HL-60/S4 treated with retinoic acid at 250 ng/mL for 4 days and 3 days (cell line): ENCODE data around the gene KIF1A.

Experiments
- in situ Hi-C: fragments of 300-500 bp; cut with MboI; formaldehyde crosslinking; loops from 2 replicates; pipeline ENCODE4 v1.7.0; 2022; ENCODE audit warnings: low sequenced_read_pairs

Gene KIF1A

DNA sequence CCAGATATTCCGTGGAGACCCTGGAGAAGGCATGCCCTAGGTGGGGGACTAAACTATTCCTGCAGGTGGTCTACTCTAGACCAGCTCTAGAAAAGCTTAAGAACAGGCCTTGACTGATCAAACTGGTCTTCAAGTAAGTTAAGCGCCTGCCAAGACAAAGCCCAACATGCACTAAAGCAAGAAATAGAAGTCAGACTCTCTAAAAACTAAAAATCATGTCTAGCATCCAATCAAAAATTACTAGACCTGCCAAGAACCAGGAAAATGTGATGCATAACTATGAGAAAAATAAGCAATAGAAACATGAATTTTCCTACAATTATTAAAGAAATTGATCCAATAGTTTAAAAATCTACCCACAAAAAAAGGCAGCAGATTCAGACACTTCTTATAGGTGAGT is 13.6 kb downstream of the KIF1A start:
- in situ Hi-C loops = no loop called here

DNA sequence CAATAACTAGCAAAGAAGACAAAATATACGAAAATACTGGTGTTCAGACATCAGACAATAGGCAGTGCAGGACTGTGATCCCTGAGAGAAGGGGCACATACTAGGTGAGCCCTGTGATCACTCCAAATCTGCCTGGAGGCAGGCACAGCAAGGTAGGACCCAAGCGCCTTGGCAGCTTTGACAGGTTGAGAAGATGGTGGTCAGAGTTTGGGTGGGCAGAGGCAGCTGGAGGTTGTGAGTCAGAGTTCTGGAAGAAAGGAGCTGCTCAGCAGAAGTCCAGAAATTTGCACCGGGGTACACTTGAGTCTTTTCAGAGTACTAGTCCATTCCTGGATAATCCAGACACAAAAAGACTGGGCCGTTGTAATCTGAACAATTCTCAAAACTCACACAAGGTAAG is 14.0 kb downstream of the KIF1A start:
- in situ Hi-C loops = no loop called here

DNA sequence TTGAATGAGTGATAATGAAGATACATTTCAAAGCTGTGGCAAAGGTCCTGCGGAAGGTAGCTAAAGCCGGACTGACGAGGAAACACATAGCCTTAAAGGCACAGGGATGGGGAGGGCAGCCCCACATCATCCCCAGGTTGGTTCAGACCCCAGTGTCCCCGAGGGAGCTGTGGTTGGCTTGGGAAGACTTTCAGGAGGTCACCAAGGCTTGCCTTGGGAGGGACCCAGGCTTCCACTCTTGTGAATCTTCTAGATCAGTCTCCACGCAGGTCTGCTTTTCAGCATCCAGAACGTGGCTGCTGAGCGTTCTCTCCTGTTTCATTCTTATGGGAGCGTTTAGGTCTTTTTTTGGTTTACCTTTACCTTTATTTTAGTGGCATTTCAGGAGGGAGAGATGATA is 16.8 kb downstream of the KIF1A start:
- in situ Hi-C loops = no loop called here

DNA sequence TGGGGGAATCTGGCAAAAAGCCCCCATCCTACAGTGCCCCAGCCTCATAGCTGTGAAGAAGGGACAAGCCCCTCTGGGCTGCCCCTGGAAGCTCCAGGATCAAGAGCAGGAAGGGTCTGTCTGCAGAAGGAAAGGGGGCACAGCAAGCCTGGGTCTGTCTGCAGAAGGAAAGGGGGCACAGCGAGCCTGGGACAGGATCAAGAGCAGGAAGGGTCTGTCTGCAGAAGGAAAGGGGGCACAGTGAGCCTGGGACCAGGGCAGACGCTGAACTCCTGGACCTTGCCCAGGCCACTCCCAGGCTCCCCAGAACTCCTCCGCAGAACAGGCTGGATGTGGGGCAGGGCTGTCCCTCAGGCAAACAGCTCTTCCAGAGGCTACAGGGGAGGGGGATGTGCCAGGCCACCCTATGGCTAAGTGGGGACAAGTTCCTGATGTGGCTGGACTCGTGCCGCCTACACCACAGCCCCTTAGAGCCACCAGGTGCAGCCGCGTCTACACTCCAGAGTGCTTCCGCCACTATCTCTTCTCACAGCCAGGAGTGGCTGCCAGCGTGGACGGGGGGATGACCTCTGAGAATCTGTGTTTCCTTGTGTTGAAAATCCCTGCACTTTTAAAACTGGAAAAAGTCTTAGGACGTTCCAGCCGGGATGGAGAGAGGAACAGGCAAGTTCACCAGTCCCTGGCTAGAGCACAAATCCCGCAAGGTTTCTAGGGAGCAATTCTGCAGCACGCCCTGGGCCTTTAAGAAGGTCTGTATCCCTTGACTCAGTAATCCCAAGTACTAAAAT is 20.8 kb downstream of the KIF1A start:
- in situ Hi-C loops = no loop called here

DNA sequence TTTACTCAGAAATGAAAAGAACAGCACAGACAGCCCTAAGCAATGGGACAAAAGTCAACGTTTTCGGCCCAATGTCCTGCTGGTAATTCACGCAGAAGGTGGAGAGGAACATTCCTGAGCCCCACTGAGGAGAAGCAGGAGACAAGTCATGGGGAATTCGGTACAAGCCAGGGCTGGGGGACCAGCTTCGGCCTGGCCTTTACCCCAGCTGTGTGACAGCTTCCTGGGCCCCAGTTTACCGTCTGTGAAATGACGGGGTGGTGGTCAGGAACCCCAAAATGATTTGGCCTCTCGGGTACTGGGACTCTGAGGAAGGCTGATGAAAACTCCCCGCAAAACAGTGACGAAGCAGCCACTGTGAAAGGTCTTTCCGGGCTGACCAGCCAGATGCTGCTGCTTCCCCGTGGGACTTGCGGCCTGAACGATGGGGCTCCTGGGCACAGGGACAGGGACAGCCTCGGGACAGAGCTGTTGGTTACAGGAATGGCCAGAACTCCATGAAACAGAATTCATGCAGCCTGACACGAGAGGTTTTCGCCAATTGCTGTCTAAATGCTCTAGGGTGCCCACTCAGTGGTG is 21.6 kb downstream of the KIF1A start:
- in situ Hi-C loops = no loop called here

DNA sequence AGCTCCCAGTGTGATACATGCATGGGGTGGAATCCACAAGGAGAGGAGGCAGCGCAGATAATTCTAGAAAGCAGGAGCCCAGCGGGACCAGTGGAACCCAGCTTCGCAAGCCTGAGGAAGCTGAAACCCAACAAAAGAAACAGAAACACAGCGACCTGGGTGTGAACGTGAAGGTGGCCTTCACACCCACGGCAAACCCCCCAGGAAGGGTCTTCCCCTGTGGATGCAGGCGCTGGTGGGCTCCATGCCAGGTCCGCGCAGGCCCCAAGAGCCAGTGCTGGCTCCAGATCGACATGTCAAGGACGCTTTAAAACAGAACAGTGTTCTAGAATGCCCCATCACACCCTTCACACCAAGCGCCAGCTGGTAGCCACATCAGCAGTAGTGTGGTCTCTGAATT is 22.1 kb downstream of the KIF1A start:
- in situ Hi-C loops = no loop called here

DNA sequence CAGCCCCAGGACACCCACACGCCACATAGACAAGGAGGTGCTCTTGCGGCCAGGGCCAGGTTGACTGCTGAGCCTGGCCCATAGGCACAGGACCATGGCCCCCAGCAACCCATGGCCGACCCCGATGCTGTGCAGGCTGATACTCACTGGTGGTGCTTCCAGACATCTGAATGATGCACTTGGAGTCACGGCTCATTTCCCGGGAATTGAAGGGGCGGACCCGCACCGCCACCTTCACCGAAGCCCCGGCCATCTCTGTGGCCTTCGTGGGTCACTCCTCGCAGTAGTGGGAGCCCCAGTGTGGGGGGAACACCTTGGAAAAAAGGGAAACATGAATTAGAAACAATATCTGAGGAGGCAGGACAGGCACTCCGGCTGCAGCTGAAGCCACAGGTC is 22.5 kb downstream of the KIF1A start:
- in situ Hi-C loops = no loop called here

DNA sequence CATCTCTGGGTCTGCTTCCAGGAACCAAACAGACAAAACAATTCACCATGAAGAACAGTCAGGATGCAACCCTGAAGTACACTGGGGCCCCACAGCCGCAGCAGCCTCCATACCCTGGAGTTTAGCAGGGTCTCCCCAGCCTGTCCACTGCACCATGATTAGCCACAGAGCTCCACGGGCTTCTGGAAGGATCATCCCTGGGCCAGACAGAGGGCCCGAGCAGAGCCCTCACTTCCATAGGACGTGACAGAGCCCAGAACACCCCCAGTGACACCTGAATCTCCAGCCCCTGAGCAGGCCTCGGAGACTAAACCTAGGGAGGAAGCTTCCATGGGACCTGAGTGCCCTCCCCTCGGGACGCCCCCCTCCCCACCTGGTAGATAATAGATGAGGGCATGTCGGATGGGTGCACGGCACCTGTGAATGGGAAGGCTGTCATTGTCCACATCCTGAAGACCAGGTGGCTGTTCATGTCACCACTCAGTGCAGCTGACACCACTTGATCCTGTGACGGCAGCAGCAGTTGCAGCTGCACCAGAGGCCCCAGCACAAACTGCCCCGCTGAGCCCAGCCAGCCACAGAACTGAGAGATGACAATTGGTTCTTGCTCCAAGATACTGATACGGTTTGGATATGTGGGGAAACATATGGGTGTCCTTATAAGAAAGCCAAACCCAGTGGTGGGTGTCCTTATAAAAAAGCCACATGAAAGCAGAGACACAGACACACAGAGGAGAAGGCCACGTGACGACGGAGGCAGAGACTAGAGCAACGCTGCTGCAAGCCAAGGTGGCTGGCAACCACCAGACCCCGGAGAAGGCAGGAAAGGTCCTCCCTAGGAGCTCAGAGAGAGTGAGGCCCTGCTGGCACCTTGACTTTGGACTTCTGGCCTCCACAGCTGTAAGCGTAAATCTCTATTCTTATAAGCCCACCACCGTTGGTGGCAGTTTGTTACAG is 23.2 kb downstream of the KIF1A start:
- in situ Hi-C loops = no loop called here

DNA sequence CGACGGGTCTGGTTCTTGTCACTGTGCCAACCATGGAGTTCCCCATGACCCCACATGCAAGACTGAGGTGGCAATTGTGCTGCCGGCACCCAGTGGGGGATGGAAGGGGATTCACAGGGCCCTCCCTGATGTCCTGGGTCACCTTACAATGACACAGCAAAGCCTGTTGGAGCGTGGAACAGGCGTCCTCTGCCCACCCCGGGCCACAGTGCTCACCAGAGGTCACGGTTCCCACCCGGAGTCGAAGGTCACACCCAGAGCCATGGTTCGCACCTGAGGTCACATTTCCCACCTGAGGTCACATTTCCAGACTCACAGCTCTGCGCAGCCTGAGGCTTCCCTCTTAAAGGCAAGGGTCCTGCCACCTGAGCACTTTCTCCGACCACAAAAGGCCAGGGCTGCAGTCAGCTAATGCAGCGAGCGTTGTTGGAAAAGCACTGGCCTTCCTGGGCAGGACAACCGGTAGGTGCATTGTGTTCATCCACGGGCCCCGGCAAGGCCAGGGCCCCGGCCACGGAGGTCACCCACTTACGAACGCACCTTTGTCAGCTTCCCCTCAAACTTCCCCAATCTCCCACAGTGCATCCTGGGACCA is 24.0 kb downstream of the KIF1A start:
- in situ Hi-C loops = no loop called here

DNA sequence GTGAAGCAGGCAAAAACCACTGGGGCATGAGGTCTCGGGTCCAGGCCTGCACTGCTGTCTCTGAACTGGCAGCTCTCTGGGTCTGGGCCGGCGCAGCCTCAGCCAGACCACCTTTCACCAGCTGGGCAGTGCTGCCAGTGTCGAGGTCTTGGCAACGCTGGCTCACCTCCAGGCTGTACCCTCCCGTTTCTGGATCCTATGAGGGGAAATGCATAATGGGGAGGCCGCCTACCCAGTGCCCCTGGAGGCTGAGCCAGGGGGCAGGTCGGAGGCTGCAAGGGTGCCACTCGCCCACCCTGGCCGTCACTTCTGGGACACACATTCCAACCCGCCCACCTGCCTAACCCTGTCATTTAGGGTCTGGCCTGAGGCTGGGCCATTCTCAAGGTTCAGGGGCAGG is 24.6 kb downstream of the KIF1A start:
- in situ Hi-C loops = no loop called here

DNA sequence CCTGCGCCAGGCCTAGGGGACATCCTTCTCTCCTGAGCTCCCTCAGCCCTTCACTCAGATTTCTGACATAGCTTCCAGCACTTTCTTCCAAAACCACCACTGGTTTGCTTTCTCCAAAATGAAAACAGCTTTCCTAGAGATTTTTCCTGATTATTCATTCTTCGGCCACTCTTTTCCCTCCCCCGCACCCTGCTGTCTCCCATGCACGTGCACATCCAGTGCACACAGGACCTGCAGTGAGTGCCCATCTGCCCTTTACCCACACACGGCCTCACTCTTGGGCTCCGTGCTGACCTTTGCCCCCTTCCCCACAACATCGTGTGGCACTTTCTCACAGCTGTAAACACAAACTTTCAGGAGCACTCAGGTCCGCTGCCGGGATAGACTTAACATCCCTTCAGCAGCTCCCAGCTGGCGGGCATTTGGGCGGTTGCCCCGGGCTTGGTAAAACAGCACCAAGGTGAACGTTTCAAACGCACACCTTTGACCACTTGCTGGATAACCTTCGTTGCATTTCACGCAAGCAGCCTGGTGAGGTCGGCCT is 25.8 kb downstream of the KIF1A start:
- in situ Hi-C loops = no loop called here

DNA sequence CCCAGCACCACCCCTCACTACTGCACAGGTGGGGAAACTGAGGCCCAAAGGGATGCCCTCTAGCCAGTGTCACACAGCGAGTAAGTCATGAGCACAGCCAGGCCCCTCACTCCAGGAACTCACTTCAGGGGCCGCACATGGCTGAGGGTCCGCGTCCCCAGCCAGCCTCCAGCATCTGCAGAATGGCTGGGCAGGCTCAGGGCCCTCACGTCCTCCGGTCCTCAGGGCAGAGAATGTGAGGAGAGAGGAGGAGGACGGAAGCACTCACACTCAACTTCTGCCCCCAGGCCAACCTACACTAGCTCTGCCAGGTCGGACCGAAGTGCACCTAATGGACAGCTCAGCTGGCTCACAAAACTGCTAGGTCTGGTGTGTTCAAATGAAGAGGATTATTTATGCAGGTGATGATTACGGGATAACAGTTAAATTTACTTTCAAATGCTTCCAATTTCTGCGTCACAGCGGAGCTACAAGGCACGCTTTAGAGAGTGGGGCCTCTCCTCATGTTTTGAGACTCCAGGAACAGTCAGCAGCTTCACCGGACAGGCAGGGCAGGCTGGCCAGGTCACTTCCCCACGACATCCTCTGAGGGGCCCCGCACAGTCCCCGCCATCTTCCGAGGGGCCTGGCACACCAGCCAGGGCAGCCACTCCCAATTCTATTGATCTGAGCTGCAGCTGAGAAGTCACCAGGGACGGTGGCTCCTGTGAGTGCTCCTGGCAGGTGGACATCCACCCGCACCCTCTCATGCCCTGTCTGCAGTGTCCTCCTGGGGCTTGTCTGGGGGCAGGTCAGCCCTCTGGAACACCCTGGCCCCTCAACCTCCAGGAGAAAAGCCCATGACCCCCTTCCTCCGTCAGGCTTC is 26.5 kb downstream of the KIF1A start:
- in situ Hi-C loops = no loop called here

DNA sequence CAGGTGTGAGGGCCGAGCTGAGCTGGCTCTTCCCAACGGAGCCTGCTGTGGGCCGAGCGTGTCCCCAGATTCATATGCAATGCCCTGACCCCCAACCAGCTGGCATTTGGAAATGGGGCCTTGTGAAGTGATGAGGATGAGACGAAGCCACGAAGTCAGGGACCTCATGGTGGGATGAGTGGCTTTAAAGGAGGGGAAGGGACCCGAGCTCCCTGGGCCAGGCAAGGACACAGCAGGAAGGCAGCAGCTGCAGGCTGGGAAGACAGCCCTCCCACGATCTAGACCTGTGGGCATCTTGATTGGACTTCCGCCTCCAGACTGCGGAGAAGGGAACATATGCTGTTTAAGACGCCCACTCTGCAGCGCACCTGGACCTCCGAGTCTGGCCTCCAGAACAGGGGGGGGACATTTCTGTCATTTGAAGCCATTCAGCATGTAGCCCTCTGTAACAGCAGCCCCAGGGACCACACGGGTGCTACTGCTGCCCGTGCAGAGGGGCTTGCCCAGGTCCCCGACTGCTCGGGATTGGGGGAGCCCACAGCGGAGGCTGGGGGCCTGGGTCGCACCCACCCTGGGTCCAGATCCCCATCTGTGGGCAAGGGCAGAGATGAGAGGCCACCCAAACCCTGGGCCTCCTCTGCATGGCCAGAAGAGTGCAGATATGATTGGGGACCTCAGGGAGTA is 27.2 kb downstream of the KIF1A start:
- in situ Hi-C loops = no loop called here

DNA sequence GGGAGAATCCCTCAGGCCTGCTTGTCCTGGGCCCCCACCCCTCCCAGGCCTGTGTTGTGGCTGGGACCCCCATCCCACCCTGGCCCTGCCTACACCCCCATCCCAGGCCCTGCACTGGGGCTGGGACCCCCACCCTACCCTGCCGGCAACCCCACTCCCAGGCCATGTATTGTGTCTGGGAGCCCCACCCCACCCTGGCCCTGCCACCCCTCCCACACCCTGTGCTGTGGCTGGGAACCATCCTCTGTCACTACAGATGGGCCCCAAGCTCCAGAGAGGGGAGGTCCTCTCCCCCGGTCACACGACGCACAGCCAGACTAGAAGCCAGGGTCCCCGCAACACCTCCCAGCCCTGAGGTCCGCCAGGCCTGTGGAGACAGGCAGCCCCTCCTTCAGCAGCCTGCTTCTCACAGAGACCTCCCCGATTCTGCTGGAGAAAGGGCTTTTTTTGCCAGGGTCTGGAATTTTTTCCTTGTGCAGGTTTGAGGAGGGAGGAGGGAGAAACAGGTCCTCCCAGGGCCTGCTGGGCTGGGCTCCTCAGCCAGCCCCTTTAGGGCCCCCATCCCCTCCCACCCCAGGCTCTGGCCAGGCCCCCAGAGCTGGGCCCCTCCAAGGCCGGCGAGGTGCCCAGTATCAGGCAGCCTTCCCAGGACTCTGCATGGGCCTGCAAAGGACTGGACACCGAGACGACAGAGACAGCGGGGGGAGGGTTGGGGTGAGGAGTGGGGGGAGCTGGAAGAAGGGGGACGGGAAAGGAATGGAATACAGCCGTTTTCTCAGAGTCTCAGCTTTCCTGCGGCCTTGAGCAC is 28.0 kb downstream of the KIF1A start:
- in situ Hi-C loops = no loop called here

DNA sequence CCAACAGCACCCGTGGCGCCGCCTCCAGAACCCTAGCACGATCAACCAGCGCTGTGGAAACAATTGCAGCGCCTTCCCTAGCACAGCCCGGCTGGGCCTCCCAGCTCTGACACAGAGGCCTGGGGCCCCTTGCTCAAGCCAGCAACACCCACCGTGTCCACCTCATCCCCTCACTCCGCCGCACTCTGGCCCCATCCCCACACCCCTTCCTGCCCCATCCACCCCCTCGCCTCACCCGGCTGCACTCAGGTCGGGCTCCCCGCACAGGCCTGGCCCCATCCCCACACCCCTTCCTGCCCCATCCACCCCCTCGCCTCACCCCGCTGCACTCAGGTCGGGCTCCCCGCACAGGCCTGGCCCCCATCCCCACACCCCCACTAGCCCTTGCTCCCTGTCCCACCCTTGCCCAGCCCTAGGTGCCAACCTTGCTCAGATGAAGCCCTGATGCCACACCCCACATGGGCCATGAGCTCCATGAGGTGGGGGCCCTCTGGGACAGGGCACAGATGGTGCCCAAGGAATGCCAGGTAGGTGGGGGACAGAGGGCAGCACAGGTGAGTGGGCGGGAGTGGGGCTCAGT is 28.7 kb downstream of the KIF1A start:
- in situ Hi-C loops = no loop called here

DNA sequence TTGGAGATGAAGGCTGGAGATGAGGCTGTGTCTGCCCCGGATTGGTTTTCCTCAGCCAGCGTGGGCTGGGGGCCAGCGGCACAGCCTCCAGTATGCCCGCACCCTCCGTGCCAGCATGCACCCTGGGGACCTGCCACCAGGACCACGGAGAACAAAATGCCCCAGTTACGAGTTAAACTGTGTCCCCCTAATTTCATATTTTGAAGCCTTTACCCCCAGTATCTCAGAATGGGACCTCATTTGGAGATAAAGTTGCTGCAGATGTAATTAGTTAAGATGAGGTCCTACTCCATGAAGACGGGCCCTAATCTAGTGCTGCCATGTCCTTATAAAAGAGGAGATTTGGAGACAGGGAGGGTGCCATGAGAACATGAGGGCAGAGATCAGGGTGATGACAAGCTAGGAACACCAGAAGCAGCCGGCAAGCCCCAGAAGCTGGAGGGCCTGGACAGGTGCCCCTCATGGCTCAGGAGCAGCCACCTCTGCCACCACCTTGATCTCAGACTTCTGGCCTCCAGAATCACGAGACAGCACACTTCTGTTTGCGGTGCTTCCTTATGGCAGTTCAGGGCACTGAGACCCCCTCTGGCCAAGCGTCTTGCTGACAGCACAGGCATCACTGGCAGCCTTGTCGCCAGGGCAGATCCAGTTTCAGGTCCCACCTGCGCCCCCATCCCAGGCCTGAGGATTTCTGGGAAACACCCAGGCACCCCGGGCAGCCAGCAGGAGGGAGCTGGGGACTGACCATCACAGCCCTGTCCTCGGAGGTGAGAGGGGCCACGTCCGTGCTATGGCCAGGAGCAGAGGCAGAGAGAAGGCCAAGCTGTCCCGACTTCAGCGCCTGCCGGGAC is 29.4 kb downstream of the KIF1A start:
- in situ Hi-C loops = no loop called here
